Dermis microvascular lymphatic vessel endothelial cell (primary cell): ENCODE data around the gene NDUFS8. TPM values are rescaled to one million over a fixed set of nuclear protein-coding genes. Genes with fewer than 3 reads are reported as not detected.

Source experiments
- DNase-seq, 2 donors: peaks; one replicate each; pipeline versions ENCODE4 v3.0.0 to v3.0.0-alpha.2; 2010; ENCODE audit warnings: low read depth in 2 of 2
- total RNA-seq: library from RNA; depleted of rRNA; stranded (reverse); fragments of >200 nt; gene quantifications from 2 replicates; pipeline ENCODE4 v1.2.1, GENCODE V29; 2014

Gene NDUFS8
- total RNA-seq, 1 donor from 2014 or later = 96.3 TPM

DNA sequence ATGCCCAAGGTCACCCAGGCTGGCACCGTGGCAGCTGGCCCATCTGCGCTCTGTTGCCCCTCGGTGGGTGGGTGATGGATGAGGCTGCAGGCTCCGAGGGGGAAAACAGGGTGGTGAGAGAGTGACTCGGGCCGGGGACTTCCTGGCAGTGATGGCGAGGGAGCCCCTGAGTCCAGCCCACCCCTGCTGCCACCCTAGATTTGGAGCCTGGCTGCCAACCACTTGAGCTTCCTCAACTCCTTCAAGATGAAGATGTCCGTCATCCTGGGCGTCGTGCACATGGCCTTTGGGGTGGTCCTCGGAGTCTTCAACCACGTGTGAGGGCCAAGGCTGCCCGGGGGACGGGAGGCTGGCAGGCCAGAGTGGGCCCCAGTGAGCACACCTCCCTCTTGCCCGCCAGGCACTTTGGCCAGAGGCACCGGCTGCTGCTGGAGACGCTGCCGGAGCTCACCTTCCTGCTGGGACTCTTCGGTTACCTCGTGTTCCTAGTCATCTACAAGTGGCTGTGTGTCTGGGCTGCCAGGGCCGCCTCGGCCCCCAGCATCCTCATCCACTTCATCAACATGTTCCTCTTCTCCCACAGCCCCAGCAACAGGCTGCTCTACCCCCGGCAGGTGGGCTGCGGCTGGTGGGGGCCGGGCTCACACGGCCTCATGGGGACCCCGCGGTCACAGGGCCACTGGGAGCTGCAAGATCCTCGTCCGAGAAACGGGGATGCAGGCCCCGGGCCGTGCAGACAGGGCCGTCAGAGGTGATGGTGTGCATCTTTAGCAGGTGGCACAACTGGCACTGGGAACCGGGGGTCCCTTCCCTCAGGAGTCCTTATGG is 18.4 kb downstream of the NDUFS8 start:
- DNase-seq = no peak

- peak in 1 of 2 donors; percentile 19 for DNase-seq
These were observed 19.3 kb downstream of the NDUFS8 start for GRCh38 chr11:68049509-68050370.

DNA sequence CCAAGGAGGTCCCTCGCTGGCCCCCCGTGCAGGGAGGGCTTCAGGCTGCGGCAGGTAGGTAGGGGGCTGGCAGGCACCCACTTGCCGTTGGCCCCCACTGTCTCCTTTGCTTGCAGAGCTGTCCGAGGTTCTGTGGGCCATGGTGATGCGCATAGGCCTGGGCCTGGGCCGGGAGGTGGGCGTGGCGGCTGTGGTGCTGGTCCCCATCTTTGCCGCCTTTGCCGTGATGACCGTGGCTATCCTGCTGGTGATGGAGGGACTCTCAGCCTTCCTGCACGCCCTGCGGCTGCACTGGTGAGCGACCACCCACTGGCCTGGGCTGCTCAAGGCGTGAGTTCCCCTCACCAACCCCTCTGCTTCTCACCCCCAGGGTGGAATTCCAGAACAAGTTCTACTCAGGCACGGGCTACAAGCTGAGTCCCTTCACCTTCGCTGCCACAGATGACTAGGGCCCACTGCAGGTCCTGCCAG is 19.9 kb downstream of the NDUFS8 start:
- no peak for DNase-seq

DNA sequence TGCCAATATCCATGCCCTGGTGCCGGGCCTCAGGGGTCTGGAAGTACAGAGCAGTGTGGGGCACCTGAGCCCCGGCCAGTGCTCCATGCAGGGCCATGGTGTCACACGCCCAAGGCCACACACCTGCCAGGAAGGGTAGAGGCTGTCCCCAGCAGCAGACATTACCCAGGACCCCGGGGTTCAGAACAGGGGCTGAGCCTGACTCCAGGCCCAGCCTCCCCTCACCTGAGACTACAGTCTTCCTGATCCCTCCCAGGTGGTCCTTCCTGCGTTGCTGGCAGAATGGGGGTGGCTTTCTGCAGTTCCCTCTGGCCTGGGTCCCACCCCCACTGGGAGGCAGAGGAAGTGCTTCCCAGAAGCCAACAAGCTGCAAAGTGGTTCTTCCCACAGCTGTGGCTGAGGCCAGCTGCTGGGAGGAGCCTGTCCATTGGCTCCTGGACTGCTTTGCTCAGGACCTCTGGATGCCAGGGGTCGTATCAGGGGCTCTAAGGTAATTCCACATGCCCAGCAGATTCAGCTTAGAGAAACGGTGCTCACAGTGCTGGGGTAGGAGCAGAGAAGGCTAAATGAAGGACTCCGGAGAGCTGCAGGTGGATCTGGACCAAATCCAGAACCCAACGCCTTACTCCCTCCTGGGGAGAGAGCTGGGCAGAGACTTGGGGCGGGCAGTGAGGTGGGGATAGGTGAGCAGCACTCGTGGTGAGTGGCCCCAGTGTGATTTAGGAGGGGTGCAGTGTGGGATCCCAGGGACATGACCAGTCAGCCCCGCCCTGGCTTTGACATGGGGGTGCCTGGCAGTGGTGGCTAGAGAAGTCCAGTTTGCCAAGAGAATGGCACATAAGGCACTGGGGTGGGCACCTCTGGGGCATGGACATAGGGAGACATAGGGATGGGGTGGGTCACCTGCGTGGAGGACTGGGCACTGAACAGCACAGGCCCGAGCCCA is 21.0 kb downstream of the NDUFS8 start:
- no peak for DNase-seq

DNA sequence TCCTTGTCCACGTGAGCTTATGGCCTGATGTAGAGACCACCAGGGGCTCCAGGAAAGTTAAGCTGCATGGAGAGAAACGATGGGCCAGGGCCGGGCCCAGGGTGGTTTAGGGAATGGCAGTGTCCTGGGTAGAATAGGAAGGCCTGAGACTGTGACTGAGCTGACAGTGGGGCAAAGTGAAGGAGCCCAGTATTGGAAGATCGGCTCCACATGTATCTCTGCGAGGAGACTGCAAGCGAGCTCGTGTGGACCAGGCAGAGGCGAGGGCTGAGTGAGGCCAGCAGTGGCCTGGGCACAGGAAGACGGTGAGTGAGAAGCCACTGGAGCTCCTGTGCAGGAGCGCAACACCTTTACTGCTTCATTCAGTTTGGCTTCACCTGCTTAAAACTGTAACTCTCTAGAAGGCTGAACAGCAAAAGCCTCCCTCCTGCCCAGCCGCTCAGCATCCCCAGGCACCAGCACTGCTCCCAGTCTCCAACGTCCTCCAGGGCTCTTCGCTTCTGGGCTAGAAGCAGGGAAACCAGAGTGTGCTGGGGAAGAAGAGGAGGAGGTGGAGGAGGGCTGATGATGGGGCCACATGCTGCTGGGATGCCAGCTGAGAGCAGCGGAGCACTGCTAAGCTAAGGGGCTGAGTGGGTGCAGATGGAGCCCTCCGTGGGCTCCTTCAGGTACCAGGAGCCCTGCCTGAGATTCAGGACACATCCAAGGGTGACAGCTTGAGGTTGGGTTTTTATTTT is 21.8 kb downstream of the NDUFS8 start:
- no peak for DNase-seq

- DNase-seq = no peak
These were observed 22.6 kb downstream of the NDUFS8 start for GRCh38 chr11:68053117-68053516.

GRCh38 chr11:68053981-68054812 is 23.7 kb downstream of the NDUFS8 start:
- DNase-seq = no peak

DNA sequence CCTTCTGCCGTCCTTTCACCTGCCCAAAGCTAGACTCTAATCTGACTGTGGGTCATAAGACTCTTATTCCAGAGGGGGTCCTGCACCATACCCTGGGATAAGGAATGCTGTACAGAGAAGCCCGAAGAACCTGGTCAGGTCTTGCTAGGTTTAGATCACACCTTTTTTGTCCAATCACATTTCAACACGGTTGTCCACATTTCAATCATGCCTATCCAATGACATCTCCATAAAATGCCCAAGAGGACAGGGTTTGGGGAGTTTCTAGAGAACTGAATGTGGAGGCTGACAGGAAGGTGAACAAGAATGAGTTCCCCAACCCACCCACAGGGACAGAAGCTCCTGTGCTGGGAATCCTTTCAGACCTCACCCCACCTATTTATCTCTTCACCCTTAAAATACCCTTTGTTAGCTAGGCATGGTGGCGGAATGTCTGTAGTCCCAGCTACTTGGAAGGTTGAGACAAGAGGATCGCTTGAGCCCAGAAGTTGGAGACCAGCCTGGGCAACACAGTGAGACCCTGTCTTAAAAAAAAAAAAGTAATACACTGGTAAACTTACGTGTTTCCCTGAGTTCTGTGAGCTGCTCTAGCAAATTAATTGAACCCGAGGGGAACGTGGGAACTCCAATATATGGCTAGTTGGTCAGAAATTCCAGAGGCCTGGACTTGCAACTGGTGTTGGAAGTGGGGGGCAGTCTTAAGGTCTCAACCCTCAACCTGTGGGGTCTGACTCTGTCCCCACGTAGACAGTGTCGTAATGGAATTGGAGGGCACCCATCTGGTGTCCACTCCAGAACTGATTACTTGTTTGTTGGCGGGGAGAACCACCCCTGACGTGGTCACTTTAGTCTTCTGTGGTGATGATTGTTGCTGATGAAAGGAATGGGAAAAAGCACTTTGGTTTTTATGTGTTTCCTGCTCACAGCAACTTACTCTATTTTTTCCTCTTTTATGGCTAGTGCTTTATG is 26.1 kb downstream of the NDUFS8 start:
- no peak for DNase-seq

GRCh38 chr11:68057807-68058206 is 27.3 kb downstream of the NDUFS8 start:
- no peak for DNase-seq

GRCh38 chr11:68061508-68061907 is 31.0 kb downstream of the NDUFS8 start:
- DNase-seq = no peak

DNA sequence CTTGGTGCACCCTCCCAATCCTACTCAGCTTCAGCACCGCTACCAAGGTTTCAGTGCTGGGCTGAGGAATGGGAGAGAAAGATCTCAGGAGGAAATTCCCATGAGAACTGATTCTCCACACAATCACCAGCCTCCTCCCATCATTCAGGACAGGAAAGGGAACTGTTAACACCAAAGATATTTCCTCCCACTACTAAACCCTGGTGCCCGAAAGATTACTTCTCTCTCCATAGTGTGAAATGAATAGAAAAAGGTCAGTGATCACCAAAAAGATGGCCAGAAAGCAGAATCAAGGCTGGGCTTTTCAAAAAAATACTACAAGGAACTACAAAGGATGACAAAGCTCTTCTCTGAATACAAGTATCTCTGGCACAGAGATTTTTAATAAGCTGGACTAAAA is 34.4 kb downstream of the NDUFS8 start:
- peak in 1 of 2 donors; percentile 59 for DNase-seq

DNA sequence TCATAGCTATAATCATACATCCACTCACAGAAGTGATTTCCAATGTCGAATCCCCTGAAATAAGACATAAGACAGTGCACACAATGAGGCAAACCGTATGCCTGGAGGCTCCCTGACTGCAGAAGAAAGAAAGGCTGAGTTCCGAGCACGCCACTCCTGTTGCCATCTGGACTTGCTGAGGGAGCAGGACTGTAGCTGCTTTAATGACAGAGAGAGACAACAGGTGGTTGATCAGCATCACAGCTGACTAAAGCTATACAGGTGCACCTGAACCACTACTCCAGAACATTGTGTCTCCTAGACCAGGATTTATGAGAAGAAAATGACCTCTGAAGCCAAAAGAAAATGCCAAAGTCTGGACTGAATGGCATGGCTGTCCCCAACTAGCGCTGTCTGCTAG is 35.4 kb downstream of the NDUFS8 start:
- no peak for DNase-seq

- no peak for DNase-seq
These were observed 36.3 kb downstream of the NDUFS8 start for GRCh38 chr11:68066742-68067141.

- DNase-seq = no peak
These were observed 37.5 kb downstream of the NDUFS8 start for GRCh38 chr11:68067991-68068390.

- DNase-seq = no peak
These were observed 41.0 kb downstream of the NDUFS8 start for GRCh38 chr11:68071281-68072048.

GRCh38 chr11:68074584-68075352 is 44.3 kb downstream of the NDUFS8 start:
- DNase-seq = no peak
